Trophoblast cell (in vitro differentiated cells and primary cell): ENCODE results near the gene CCDC85C.

ENCODE experiments used
- DNase-seq, 2 donors: peaks; one replicate each; pipeline ENCODE4 v3.0.0-alpha.2; 2016
- H2AFZ ChIP-seq: 2 replicates; pipeline ENCODE4 v1.6.1; 2013; ENCODE audit warnings: low read length, moderate library complexity, mild to moderate bottlenecking; ENCODE audit not compliant: insufficient read depth, poor library complexity
- H2AK5ac ChIP-seq: 2 replicates; pipeline ENCODE4 v1.6.1; 2013; ENCODE audit warnings: mild to moderate bottlenecking, low read length
- H2BK120ac ChIP-seq: 2 replicates; pipeline ENCODE4 v1.6.1; 2013; ENCODE audit warnings: low read length, mild to moderate bottlenecking, moderate library complexity; ENCODE audit not compliant: insufficient read depth, poor library complexity
- H2BK12ac ChIP-seq: 2 replicates; pipeline ENCODE4 v1.6.1; 2013; ENCODE audit warnings: mild to moderate bottlenecking, low read length, moderate library complexity
- H2BK5ac ChIP-seq: 2 replicates; pipeline ENCODE4 v1.6.1; 2013; ENCODE audit warnings: low read length, low read depth, moderate library complexity, mild to moderate bottlenecking; ENCODE audit not compliant: poor library complexity
- H3K14ac ChIP-seq: 2 replicates; pipeline ENCODE4 v1.6.1; 2013; ENCODE audit warnings: mild to moderate bottlenecking, low read length
- H3K18ac ChIP-seq: 2 replicates; pipeline ENCODE4 v1.6.1; 2013; ENCODE audit warnings: mild to moderate bottlenecking, low read length
- H3K23ac ChIP-seq: 2 replicates; pipeline ENCODE4 v1.6.1; 2013; ENCODE audit warnings: low read length
- H3K27ac ChIP-seq: 2 replicates; pipeline ENCODE4 v1.5.1; 2013; ENCODE audit warnings: low read depth, mild to moderate bottlenecking, inconsistent platforms, low read length, moderate library complexity
- H3K27me3 ChIP-seq: 2 replicates; pipeline ENCODE4 v1.6.1; 2013; ENCODE audit warnings: inconsistent platforms, mild to moderate bottlenecking, low read length, moderate library complexity; ENCODE audit not compliant: insufficient read depth
- H3K36me3 ChIP-seq, 2 experiments: 1 replicate in 1 of 2; 2 replicates in 1 of 2; pipeline ENCODE4 v1.6.1; 2013; ENCODE audit warnings: low read length in 2 of 2, mild to moderate bottlenecking in 2 of 2, moderate library complexity in 1 of 2; ENCODE audit not compliant: insufficient read depth in 2 of 2, control insufficient read depth in 1 of 2
- H3K4ac ChIP-seq: 2 replicates; pipeline ENCODE4 v1.6.1; 2013; ENCODE audit warnings: low read depth, mild to moderate bottlenecking, low read length, moderate library complexity
- H3K4me1 ChIP-seq, 2 experiments: 1 replicate in 1 of 2; 2 replicates in 1 of 2; pipeline ENCODE4 v1.6.1; 2013; ENCODE audit warnings: low read length in 2 of 2, mild to moderate bottlenecking in 2 of 2, moderate library complexity in 1 of 2; ENCODE audit not compliant: insufficient read depth in 2 of 2, control insufficient read depth in 1 of 2
- H3K4me2 ChIP-seq: 2 replicates; pipeline ENCODE4 v1.6.1; 2013; ENCODE audit warnings: inconsistent platforms, mild to moderate bottlenecking, low read length, moderate library complexity
- H3K4me3 ChIP-seq: 2 replicates; pipeline ENCODE4 v1.5.1; 2013; ENCODE audit warnings: mild to moderate bottlenecking, low read depth, low read length, inconsistent platforms
- H3K79me1 ChIP-seq: one replicate; pipeline ENCODE4 v1.6.1; 2013; ENCODE audit warnings: low read length
- H3K79me2 ChIP-seq: 2 replicates; pipeline ENCODE4 v1.6.1; 2013; ENCODE audit warnings: low read length, mild to moderate bottlenecking; ENCODE audit not compliant: control insufficient read depth, insufficient read depth, poor library complexity
- H3K9ac ChIP-seq: 2 replicates; pipeline ENCODE4 v1.6.1; 2013; ENCODE audit warnings: mild to moderate bottlenecking, low read length
- H3K9me3 ChIP-seq: 2 replicates; pipeline ENCODE4 v1.6.1; 2013; ENCODE audit warnings: low read depth, mild to moderate bottlenecking, control low read depth, inconsistent platforms, low read length; ENCODE audit not compliant: insufficient read depth
- H4K12ac ChIP-seq: 2 replicates; pipeline ENCODE4 v1.6.1; 2013; ENCODE audit warnings: low read depth, mild to moderate bottlenecking, low read length, moderate library complexity
- H4K8ac ChIP-seq: 2 replicates; pipeline ENCODE4 v1.6.1; 2013; ENCODE audit warnings: low read depth, mild to moderate bottlenecking, low read length, moderate library complexity
- H4K91ac ChIP-seq: one replicate; pipeline ENCODE4 v1.6.1; 2013; ENCODE audit warnings: low read depth, mild to moderate bottlenecking, low read length, moderate library complexity
- WGBS: extraction: QIAGEN DNeasy Blood & Tissue Kit; methylation state at CpG from one replicate; pipeline ENCODE4 v1.1.7; 2013; ENCODE audit warnings: missing lambda C conversion rate; ENCODE audit not compliant: insufficient read length, insufficient coverage; ENCODE audit errors: extremely low coverage; 5-methylcytosine and 5-hydroxymethylcytosine counted together

CCDC85C gene

DNA sequence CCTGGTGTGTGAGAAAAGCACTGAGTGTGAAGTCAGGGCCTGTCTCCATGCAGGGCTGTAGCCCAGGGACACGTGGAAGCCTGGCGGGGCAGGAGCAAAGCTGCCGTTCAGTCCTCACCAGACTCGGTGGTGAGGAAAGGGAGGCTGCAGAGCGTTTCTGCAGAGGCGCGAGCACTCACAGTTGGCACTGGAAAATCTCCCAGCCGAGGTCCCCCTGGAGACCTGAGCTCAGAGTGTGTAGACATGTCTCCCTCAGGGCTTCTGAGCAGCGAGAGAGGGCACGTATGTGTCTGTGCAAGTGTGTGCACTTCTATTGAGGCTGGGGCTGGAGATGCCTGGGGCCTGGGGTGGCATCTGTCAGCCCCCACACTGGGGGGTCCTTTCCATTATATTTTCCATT lies 29.9 kb upstream of the CCDC85C start:
- no peaks in the 10 kb centered on the region for H3K36me3 ChIP-seq
- no peak overlapping the region for H3K4me3 ChIP-seq
- H3K27me3 ChIP-seq: no peaks in the 10 kb centered on the region
- no peak overlapping the region for H2BK120ac ChIP-seq
- no peak overlapping the region for H3K9ac ChIP-seq
- no peak overlapping the region for H3K4ac ChIP-seq
- no peak overlapping the region for H3K4me2 ChIP-seq
- H3K4me1 ChIP-seq: no peaks in the 10 kb centered on the region
- H4K91ac ChIP-seq: no peak overlapping the region
- H3K18ac ChIP-seq: no peak overlapping the region
- no peak overlapping the region for H2BK5ac ChIP-seq
- no peak overlapping the region for H4K8ac ChIP-seq
- H3K23ac ChIP-seq: no peak overlapping the region
- peaks cover 2% of the 10 kb centered on the region for H3K9me3 ChIP-seq
- H3K79me2 ChIP-seq: no peaks in the 10 kb centered on the region
- no peak overlapping the region for H2BK12ac ChIP-seq
- H2AFZ ChIP-seq: no peak overlapping the region
- H4K12ac ChIP-seq: no peak overlapping the region
- no peak overlapping the region for H3K27ac ChIP-seq
- no peak overlapping the region for H3K14ac ChIP-seq
- WGBS: no CpG with 5 or more reads among the region's 10 CpGs
- no peaks in the 10 kb centered on the region for H3K79me1 ChIP-seq
- DNase-seq: no peak
- no peak overlapping the region for H2AK5ac ChIP-seq

DNA sequence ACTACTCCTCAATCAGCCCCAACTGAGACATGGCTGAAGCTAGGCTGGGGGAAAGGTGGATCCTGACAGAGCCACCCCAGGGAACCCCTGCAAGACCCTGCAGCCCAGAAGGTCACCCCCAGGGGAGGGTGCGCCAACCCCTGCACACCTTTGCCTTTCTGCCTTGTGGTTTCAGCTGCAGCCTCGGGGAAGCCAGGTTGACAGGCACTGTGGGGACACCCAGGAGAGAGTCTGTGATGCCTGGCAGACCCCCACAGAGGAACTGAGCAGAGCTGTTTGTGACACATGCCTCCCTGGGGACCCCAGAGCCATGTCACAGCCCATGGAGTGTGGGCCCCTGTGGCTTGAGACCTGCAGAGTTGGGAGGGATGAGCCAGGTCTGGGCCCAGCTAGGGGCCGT lies 29.1 kb upstream of the CCDC85C start:
- H3K9ac ChIP-seq: no peak overlapping the region
- no peak overlapping the region for H4K91ac ChIP-seq
- no peak for DNase-seq
- no peaks in the 10 kb centered on the region for H3K9me3 ChIP-seq
- H2BK12ac ChIP-seq: no peak overlapping the region
- no peaks in the 10 kb centered on the region for H3K36me3 ChIP-seq
- no peak overlapping the region for H2AK5ac ChIP-seq
- H3K18ac ChIP-seq: no peak overlapping the region
- no peaks in the 10 kb centered on the region for H3K79me2 ChIP-seq
- no peak overlapping the region for H3K23ac ChIP-seq
- no peaks in the 10 kb centered on the region for H3K79me1 ChIP-seq
- no peak overlapping the region for H3K4me3 ChIP-seq
- no peak overlapping the region for H3K14ac ChIP-seq
- H2AFZ ChIP-seq: no peak overlapping the region
- H3K4me2 ChIP-seq: no peak overlapping the region
- H4K8ac ChIP-seq: no peak overlapping the region
- no peak overlapping the region for H4K12ac ChIP-seq
- no peak overlapping the region for H3K27ac ChIP-seq
- no peak overlapping the region for H2BK5ac ChIP-seq
- no peaks in the 10 kb centered on the region for H3K27me3 ChIP-seq
- no peak overlapping the region for H3K4ac ChIP-seq
- no peak overlapping the region for H2BK120ac ChIP-seq
- no CpG with 5 or more reads among the region's 3 CpGs for WGBS
- H3K4me1 ChIP-seq: peaks cover 0 to 2% of the 10 kb centered on the region in 2 experiments

DNA sequence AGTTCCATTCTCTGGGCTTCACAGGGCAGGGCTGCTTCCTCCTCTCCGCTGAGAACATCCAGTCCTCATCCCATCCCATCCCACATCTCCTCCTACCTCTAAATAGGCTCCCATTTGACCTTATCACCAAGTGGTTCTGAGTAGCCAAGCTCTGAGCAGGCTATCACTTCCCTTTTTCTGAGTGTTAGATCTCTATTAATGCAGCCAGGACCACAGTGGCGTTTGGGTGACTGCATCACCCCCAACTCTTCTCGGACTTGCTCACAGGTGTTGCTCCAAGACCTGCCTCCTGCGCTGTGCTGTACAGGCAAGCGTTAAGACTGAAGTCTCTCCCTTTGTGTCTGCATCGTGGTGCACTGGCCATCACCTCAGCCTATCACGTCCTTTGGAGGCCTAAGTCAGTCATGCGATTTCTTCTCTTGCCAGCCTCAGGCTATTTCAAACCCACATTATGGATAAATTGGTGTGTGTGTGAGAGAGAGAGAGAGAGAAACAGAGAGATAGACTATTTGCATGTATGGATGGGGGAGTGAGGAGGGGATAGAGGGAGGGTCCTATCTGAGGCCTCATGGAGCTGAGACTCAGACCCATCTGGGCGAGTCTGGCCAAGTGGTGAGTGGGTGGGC lies 28.5 kb upstream of the CCDC85C start:
- Histone ChIP-seq H3K27me3 (no peaks in the 10 kb centered on the region), H3K4me2 (no peak overlapping the region), H3K79me1 (no peaks in the 10 kb centered on the region), H4K12ac (no peak overlapping the region), H3K23ac (no peak overlapping the region), H3K9ac (no peak overlapping the region), H4K8ac (no peak overlapping the region), H2BK12ac (no peak overlapping the region), H2AK5ac (no peak overlapping the region), H3K18ac (no peak overlapping the region), H3K14ac (no peak overlapping the region), H3K4ac (no peak overlapping the region), H2BK120ac (no peak overlapping the region), H2BK5ac (no peak overlapping the region), H3K36me3 (no peaks in the 10 kb centered on the region), H2AFZ (no peak overlapping the region), H3K27ac (no peak overlapping the region), H3K79me2 (no peaks in the 10 kb centered on the region), H3K4me3 (no peak overlapping the region), H4K91ac (no peak overlapping the region), H3K9me3 (no peaks in the 10 kb centered on the region), H3K4me1 (peaks cover 0 to 2% of the 10 kb centered on the region in 2 experiments)
- no CpG with 5 or more reads among the region's 9 CpGs for WGBS
- DNase-seq: no peak

DNA sequence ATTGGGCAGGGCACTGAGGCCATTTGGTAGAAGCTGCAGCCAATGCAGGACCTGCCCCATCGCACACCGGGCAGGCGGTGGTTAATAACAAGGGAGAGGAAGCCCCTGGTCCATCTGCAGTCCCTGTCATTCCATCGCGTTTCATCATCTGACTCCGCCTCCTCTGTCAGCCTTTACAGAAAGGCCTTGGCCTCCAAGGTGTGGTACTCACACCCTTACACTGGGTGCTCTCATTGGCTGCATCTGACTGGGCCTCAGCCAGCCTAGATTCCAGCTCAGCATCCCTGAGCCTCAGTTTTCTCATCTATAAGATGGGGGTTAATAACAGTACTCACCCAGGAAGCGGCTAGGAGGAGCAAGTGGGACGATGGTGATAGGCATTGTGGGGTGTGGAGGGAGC lies 26.2 kb upstream of the CCDC85C start:
- H3K79me1 ChIP-seq: no peaks in the 10 kb centered on the region
- no peak overlapping the region for H2BK120ac ChIP-seq
- H4K8ac ChIP-seq: no peak overlapping the region
- no peak overlapping the region for H3K18ac ChIP-seq
- H3K9ac ChIP-seq: no peak overlapping the region
- H2BK5ac ChIP-seq: no peak overlapping the region
- H3K4ac ChIP-seq: no peak overlapping the region
- no peak overlapping the region for H3K23ac ChIP-seq
- H4K91ac ChIP-seq: no peak overlapping the region
- H3K9me3 ChIP-seq: no peaks in the 10 kb centered on the region
- H3K79me2 ChIP-seq: no peaks in the 10 kb centered on the region
- no CpG with 5 or more reads among the region's 8 CpGs for WGBS
- H3K4me3 ChIP-seq: no peak overlapping the region
- no peaks in the 10 kb centered on the region for H3K27me3 ChIP-seq
- peak in 1 of 2 donors; percentile 9 for DNase-seq
- H2AK5ac ChIP-seq: no peak overlapping the region
- H3K27ac ChIP-seq: no peak overlapping the region
- H2AFZ ChIP-seq: no peak overlapping the region
- H3K14ac ChIP-seq: no peak overlapping the region
- H2BK12ac ChIP-seq: no peak overlapping the region
- no peaks in the 10 kb centered on the region for H3K36me3 ChIP-seq
- H3K4me2 ChIP-seq: no peak overlapping the region
- H3K4me1 ChIP-seq: peaks cover 0 to 2% of the 10 kb centered on the region in 2 experiments
- no peak overlapping the region for H4K12ac ChIP-seq
